ENCODE results near the gene RANBP1. TPM values are rescaled to one million over a fixed set of nuclear protein-coding genes. Genes with fewer than 3 reads are reported as not detected.

Gene RANBP1
- total and polyA plus RNA-seq, 2 of the 8 experiments (the other 6 are each of a cell fraction or from before 2014, with no cell fraction given) = 343 to 484 TPM

GRCh38 chr22:20172141-20172613 lies 56.3 kb downstream of the RANBP1 start (continued):
- TF ChIP-seq SP1 (IDR thresholded peaks at IDR 0.05; ENCODE audit: low read depth, low read length) (no peak), CBX8 (IDR thresholded peaks at IDR 0.05; ENCODE audit: borderline replicate concordance, low read depth, low read length) (no peak), GTF2F1 (IDR thresholded peaks at IDR 0.05; ENCODE audit: borderline replicate concordance, low read depth, low read length) (no peak), ATF2 (IDR thresholded peaks at IDR 0.05; ENCODE audit: low read length) (no peak), BCL11A (IDR thresholded peaks at IDR 0.05; ENCODE audit: low read depth in 2 of 2, low read length in 2 of 2) (no peak), MAFK (IDR thresholded peaks at IDR 0.05; ENCODE audit: low read depth, low read length) (no peak), SIN3A (conservative IDR thresholded peaks at IDR 0.05 in 1 of 2, IDR thresholded peaks at IDR 0.05 in 1 of 2; ENCODE audit: low read depth in 1 of 2, low read length in 2 of 2) (no peak), ASH2L (IDR thresholded peaks at IDR 0.05; ENCODE audit: low read length) (no peak), BRCA1 (IDR thresholded peaks at IDR 0.05; ENCODE audit: low read depth, low read length) (no peak), RAD21 (IDR thresholded peaks at IDR 0.05 in 1 of 2, conservative IDR thresholded peaks at IDR 0.05 in 1 of 2; ENCODE audit: low read depth in 2 of 2, low read length in 2 of 2) (no peak)

Data from H1 (cell line).